Activated naive CD4-positive, alpha-beta T cell treated with anti-CD3 and anti-CD28 coated beads, Interleukin-2, amount 50 U/mL, for 72 hours (primary cell): ENCODE results near the gene TBC1D10B. TPM values are rescaled to one million over a fixed set of nuclear protein-coding genes. Genes with fewer than 3 reads are reported as not detected.
"Not testable (repeated sequence)": the region's sequence is repeated elsewhere in the genome, so short reads cannot be mapped to it uniquely, and the experiment has no call there.

ENCODE experiments used
- ATAC-seq, 2 donors: fragments of 150-1000 bp; cut with Tn5 transposase; 2 replicates each; pipeline ENCODE4 v1.10.0; 2021; ENCODE audit warnings: mild to moderate bottlenecking in 2 of 2, moderate library complexity in 2 of 2
- DNase-seq, 2 donors: peaks; one replicate each; pipeline ENCODE4 v3.0.0; 2021 to 2022; ENCODE audit warnings: low spot score in 2 of 2
- H3K27ac Mint-ChIP-seq, 2 donors: one replicate each; pipeline ENCODE4 v1.8.0; 2022; ENCODE audit warnings: mild to moderate bottlenecking in 2 of 2, mixed read lengths in 2 of 2
- H3K36me3 Mint-ChIP-seq, 2 donors: one replicate each; pipeline ENCODE4 v1.8.0; 2022; ENCODE audit warnings: mixed read lengths in 2 of 2
- H3K9me3 Mint-ChIP-seq, 2 donors: one replicate each; pipeline ENCODE4 v1.8.0; 2022; ENCODE audit warnings: mixed read lengths in 2 of 2
- total RNA-seq, 2 donors: library from RNA; stranded (reverse); gene quantifications; one replicate each; pipeline ENCODE4 v1.2.3, GENCODE V29; 2022

The TBC1D10B gene
- total RNA-seq, 2 donors from 2014 or later = 52.5 to 69.5 TPM

GRCh38 chr16:30353438-30354129 lies 16.7 kb downstream of the TBC1D10B start:
- ATAC-seq = no peak
- peaks cover 12 to 30% of the 10 kb centered on the region in 2 donors for H3K36me3 Mint-ChIP-seq
- no peaks in the 10 kb centered on the region for H3K9me3 Mint-ChIP-seq
- peak overlapping the region; percentile 72 to 93 for H3K27ac Mint-ChIP-seq
- peak in 1 of 2 donors; percentile 56 for DNase-seq

GRCh38 chr16:30352488-30353401 lies 17.5 kb downstream of the TBC1D10B start:
- DNase-seq (peak in 1 of 2 donors; percentile 52), ATAC-seq (no peak)
- peaks cover 12 to 30% of the 10 kb centered on the region in 2 donors for H3K36me3 Mint-ChIP-seq
- H3K9me3 Mint-ChIP-seq = no peaks in the 10 kb centered on the region
- peak overlapping the region; percentile 79 to 93 for H3K27ac Mint-ChIP-seq

- Mint-ChIP-seq H3K27ac (peak overlapping the region; percentile 80 to 93), H3K9me3 (no peaks in the 10 kb centered on the region), H3K36me3 (peaks cover 12 to 30% of the 10 kb centered on the region in 2 donors)
- no peak for ATAC-seq
- DNase-seq = peak in 1 of 2 donors; percentile 54
Measured at GRCh38 chr16:30351586-30352419, 18.5 kb downstream of the TBC1D10B start.

GRCh38 chr16:30351001-30351441 lies 19.3 kb downstream of the TBC1D10B start:
- DNase-seq (peak in 1 of 2 donors; percentile 56), ATAC-seq (no peak)
- Mint-ChIP-seq H3K36me3 (peaks cover 12 to 30% of the 10 kb centered on the region in 2 donors), H3K9me3 (no peaks in the 10 kb centered on the region), H3K27ac (peak overlapping the region; percentile 90 to 93)

- H3K9me3 Mint-ChIP-seq = no peaks in the 10 kb centered on the region
- peak in 1 of 2 donors; percentile 57 for DNase-seq
- H3K36me3 Mint-ChIP-seq = peaks cover 11 to 30% of the 10 kb centered on the region in 2 donors
Measured at GRCh38 chr16:30350134-30350871, 20.0 kb downstream of the TBC1D10B start.

GRCh38 chr16:30349675-30350074 lies 20.6 kb downstream of the TBC1D10B start:
- Mint-ChIP-seq H3K36me3 (peaks cover 7 to 29% of the 10 kb centered on the region in 2 donors), H3K9me3 (no peaks in the 10 kb centered on the region), H3K27ac (peak overlapping the region; percentile 90 to 93)
- ATAC-seq = no peak
- DNase-seq = peak in 1 of 2 donors; percentile 52

More at GRCh38 chr16:30350134-30350871, 20.0 kb downstream of the TBC1D10B start:
- peak overlapping the region; percentile 90 to 93 for H3K27ac Mint-ChIP-seq
- peak; percentile 60 to 67 for ATAC-seq

GRCh38 chr16:30348929-30349328 lies 21.4 kb downstream of the TBC1D10B start:
- H3K36me3 Mint-ChIP-seq = peaks cover 7 to 21% of the 10 kb centered on the region in 2 donors
- H3K27ac Mint-ChIP-seq = peak overlapping the region in 1 of 2 donors; percentile 90
- ATAC-seq = no peak
- DNase-seq = peak in 1 of 2 donors; percentile 13
- no peaks in the 10 kb centered on the region for H3K9me3 Mint-ChIP-seq

- H3K36me3 Mint-ChIP-seq = peaks cover 7 to 16% of the 10 kb centered on the region in 2 donors
- no peaks in the 10 kb centered on the region for H3K9me3 Mint-ChIP-seq
- no peak for ATAC-seq
- no peak for DNase-seq
- no peak overlapping the region for H3K27ac Mint-ChIP-seq
Measured at GRCh38 chr16:30348113-30348512, 22.2 kb downstream of the TBC1D10B start.

GRCh38 chr16:30346286-30346685 lies 24.0 kb downstream of the TBC1D10B start:
- DNase-seq = no peak
- peaks cover 5 to 7% of the 10 kb centered on the region in 2 donors for H3K36me3 Mint-ChIP-seq
- H3K27ac Mint-ChIP-seq = no peak overlapping the region
- no peaks in the 10 kb centered on the region for H3K9me3 Mint-ChIP-seq
- ATAC-seq = no peak

- ATAC-seq, H3K36me3 Mint-ChIP-seq, H3K27ac Mint-ChIP-seq, H3K9me3 Mint-ChIP-seq, DNase-seq: not testable (repeated sequence)
Measured at GRCh38 chr16:30343491-30343820, 26.8 kb downstream of the TBC1D10B start.

GRCh38 chr16:30342751-30343490 lies 27.4 kb downstream of the TBC1D10B start:
- ATAC-seq = no peak
- no peak overlapping the region for H3K27ac Mint-ChIP-seq
- DNase-seq = no peak
- H3K36me3 Mint-ChIP-seq = peaks cover 0 to 5% of the 10 kb centered on the region in 2 donors
- no peaks in the 10 kb centered on the region for H3K9me3 Mint-ChIP-seq

- peak in 1 of 2 donors; percentile 22 for ATAC-seq
- H3K9me3 Mint-ChIP-seq, H3K36me3 Mint-ChIP-seq, DNase-seq: not testable (repeated sequence)
- peak overlapping the region in 1 of 2 donors; percentile 65 for H3K27ac Mint-ChIP-seq
Measured at GRCh38 chr16:30341971-30342370, 28.3 kb downstream of the TBC1D10B start.

- Mint-ChIP-seq H3K27ac (no peak overlapping the region), H3K9me3 (no peaks in the 10 kb centered on the region), H3K36me3 (peaks cover 0 to 5% of the 10 kb centered on the region in 2 donors)
- ATAC-seq (peak in 1 of 2 donors; percentile 20), DNase-seq (no peak)
Measured at GRCh38 chr16:30340621-30341020, 29.7 kb downstream of the TBC1D10B start.

- DNase-seq, H3K9me3 Mint-ChIP-seq, ATAC-seq, H3K36me3 Mint-ChIP-seq: not testable (repeated sequence)
- H3K27ac Mint-ChIP-seq = peak overlapping the region in 1 of 2 donors; percentile 32
Measured at GRCh38 chr16:30338715-30339114, 31.6 kb downstream of the TBC1D10B start.

GRCh38 chr16:30337964-30338357 lies 32.3 kb downstream of the TBC1D10B start:
- H3K36me3 Mint-ChIP-seq, ATAC-seq, H3K9me3 Mint-ChIP-seq: not testable (repeated sequence)

More at GRCh38 chr16:30337964-30338357, 32.3 kb downstream of the TBC1D10B start:
- DNase-seq = not testable (repeated sequence)
- peak overlapping the region in 1 of 2 donors; percentile 67 for H3K27ac Mint-ChIP-seq
